Measurements from ENCODE around the gene ITPA. TPM values are rescaled to one million over a fixed set of nuclear protein-coding genes. Genes with fewer than 3 reads are reported as not detected.
A peak's percentile ranks its signal among the peaks of the same experiment; 100 is the strongest.

The ITPA gene
- total and polyA plus RNA-seq, 2 of the 13 experiments (the other 11 are each of a cell fraction or from before 2014, with no cell fraction given) = 60.1 to 103 TPM

DNA sequence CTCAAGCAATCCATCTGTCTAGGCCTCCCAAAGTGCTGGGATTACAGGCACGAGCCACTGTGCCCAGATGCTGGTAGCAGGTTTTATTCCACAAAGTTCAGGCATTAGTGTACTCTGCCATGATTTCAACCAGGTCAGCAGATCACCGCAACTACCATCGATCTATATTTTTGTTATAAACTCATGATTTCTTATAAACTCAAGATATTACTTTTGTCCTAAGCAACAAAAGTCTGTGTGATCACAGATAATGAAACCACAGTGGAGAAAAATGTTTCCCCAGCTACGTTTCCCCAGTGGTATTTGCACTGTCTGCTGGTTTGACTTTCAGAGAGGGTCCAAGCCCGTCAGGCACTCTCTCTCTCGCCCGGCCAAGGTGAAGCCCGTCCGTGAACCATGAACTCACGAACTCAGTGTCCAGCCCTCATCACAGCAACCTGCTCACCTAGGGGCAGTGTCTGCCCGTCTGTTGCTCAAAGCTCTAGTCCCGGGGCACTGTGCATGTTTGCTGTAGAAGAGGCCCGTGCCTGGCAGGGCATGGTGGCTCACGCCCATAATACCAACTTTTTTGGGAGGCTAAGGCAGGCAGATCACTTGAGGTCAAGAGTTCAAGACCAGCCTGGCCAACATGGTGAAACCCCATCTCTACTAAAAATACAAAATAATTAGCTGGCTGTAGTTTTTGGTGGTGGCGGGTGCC is 22.7 kb downstream of the ITPA start (continued):
- TF ChIP-seq, protein P1, sequence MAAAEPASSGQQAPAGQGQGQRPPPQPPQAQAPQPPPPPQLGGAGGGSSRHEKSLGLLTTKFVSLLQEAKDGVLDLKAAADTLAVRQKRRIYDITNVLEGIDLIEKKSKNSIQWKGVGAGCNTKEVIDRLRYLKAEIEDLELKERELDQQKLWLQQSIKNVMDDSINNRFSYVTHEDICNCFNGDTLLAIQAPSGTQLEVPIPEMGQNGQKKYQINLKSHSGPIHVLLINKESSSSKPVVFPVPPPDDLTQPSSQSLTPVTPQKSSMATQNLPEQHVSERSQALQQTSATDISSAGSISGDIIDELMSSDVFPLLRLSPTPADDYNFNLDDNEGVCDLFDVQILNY (CRISPR knock-in tag; conservative IDR thresholded peaks at IDR 0.05) = no peak
- TF ChIP-seq ZNF589 (CRISPR knock-in tag; conservative IDR thresholded peaks at IDR 0.05) (no peak), KMT2B (CRISPR knock-in tag; IDR thresholded peaks at IDR 0.05) (peak; percentile 68; the same call in 1 of the 2 replicates), ZNF83 (CRISPR knock-in tag; IDR thresholded peaks at IDR 0.05; ENCODE audit: borderline replicate concordance) (no peak), MBD4 (IDR thresholded peaks at IDR 0.05; ENCODE audit: borderline replicate concordance, low read length) (no peak), ZNF205 (CRISPR knock-in tag; IDR thresholded peaks at IDR 0.05) (peak; percentile 73; the same call in 1 of the 2 replicates), ZFP90 (CRISPR knock-in tag; IDR thresholded peaks at IDR 0.05; ENCODE audit: borderline replicate concordance) (peak; percentile 64), SALL2 (CRISPR knock-in tag; IDR thresholded peaks at IDR 0.05) (0 out of 2 replicates have a peak, but pooled peaks have one; percentile 30), GABPA (IDR thresholded peaks at IDR 0.05; ENCODE audit: low read depth, low read length) (no peak), GABPA (CRISPR knock-in tag; IDR thresholded peaks at IDR 0.05; ENCODE audit: low read depth) (0 out of 2 replicates have a peak, but pooled peaks have one; percentile 29), ZNF616 (CRISPR knock-in tag; IDR thresholded peaks at IDR 0.05; ENCODE audit: low read depth) (no peak; the same call in 1 of the 2 replicates), ZNF225 (CRISPR knock-in tag; IDR thresholded peaks at IDR 0.05) (no peak), MBNL3 (CRISPR knock-in tag; conservative IDR thresholded peaks at IDR 0.05) (no peak), ZEB1 (IDR thresholded peaks at IDR 0.05; ENCODE audit: insufficient replicate concordance, low read depth) (peak; percentile 87), MZF1 (CRISPR knock-in tag; IDR thresholded peaks at IDR 0.05; ENCODE audit: borderline replicate concordance) (peak; percentile 87; the same call in 1 of the 2 replicates), ZNF605 (CRISPR knock-in tag; IDR thresholded peaks at IDR 0.05) (no peak), ELF4 (CRISPR knock-in tag; IDR thresholded peaks at IDR 0.05; ENCODE audit: borderline replicate concordance) (no peak), MED13 (CRISPR knock-in tag; IDR thresholded peaks at IDR 0.05) (no peak), ZNF724P (CRISPR knock-in tag; IDR thresholded peaks at IDR 0.05; ENCODE audit: borderline replicate concordance) (no peak), SRSF4 (IDR thresholded peaks at IDR 0.05; ENCODE audit: low read depth, low read length, poor library complexity, severe bottlenecking) (no peak), ZBTB7A (CRISPR knock-in tag; IDR thresholded peaks at IDR 0.05) (peak; percentile 84), GZF1 (CRISPR knock-in tag; IDR thresholded peaks at IDR 0.05) (0 out of 2 replicates have a peak, but pooled peaks have one; percentile 70)
- TF ChIP-seq, protein P2, sequence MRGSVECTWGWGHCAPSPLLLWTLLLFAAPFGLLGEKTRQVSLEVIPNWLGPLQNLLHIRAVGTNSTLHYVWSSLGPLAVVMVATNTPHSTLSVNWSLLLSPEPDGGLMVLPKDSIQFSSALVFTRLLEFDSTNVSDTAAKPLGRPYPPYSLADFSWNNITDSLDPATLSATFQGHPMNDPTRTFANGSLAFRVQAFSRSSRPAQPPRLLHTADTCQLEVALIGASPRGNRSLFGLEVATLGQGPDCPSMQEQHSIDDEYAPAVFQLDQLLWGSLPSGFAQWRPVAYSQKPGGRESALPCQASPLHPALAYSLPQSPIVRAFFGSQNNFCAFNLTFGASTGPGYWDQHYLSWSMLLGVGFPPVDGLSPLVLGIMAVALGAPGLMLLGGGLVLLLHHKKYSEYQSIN (CRISPR knock-in tag; IDR thresholded peaks at IDR 0.05; ENCODE audit: borderline replicate concordance) = no peak
- TF ChIP-seq, protein P3, sequence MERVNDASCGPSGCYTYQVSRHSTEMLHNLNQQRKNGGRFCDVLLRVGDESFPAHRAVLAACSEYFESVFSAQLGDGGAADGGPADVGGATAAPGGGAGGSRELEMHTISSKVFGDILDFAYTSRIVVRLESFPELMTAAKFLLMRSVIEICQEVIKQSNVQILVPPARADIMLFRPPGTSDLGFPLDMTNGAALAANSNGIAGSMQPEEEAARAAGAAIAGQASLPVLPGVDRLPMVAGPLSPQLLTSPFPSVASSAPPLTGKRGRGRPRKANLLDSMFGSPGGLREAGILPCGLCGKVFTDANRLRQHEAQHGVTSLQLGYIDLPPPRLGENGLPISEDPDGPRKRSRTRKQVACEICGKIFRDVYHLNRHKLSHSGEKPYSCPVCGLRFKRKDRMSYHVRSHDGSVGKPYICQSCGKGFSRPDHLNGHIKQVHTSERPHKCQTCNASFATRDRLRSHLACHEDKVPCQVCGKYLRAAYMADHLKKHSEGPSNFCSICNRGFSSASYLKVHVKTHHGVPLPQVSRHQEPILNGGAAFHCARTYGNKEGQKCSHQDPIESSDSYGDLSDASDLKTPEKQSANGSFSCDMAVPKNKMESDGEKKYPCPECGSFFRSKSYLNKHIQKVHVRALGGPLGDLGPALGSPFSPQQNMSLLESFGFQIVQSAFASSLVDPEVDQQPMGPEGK (CRISPR knock-in tag; IDR thresholded peaks at IDR 0.05) = peak; percentile 76
- TF ChIP-seq, protein P4, sequence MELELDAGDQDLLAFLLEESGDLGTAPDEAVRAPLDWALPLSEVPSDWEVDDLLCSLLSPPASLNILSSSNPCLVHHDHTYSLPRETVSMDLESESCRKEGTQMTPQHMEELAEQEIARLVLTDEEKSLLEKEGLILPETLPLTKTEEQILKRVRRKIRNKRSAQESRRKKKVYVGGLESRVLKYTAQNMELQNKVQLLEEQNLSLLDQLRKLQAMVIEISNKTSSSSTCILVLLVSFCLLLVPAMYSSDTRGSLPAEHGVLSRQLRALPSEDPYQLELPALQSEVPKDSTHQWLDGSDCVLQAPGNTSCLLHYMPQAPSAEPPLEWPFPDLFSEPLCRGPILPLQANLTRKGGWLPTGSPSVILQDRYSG (CRISPR knock-in tag; IDR thresholded peaks at IDR 0.05) = no peak
- TF ChIP-seq, protein P5, sequence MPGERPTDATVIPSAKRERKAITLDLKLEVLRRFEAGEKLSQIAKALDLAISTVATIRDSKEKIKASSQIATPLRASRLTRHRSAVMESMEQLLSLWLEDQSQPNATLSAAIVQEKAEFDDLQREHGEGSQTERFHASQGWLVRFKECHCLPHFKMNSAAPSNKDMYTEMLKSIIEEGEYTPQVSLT (CRISPR knock-in tag; IDR thresholded peaks at IDR 0.05; ENCODE audit: borderline replicate concordance, low read depth) = no peak

Data from HepG2 (cell line).